Tibial artery (tissue), 4 donors: Measurements from ENCODE around the gene TTPAL.

Experiments used
- DNase-seq, 2 donors: peaks; one replicate each; pipeline ENCODE4 v3.0.0-alpha.2; 2019
- H3K27ac ChIP-seq, 2 donors: fragments of 200-600 bp; sonication (generic) in 1 of 2; 1 replicate in 1 of 2; 2 replicates in 1 of 2; pipeline ENCODE4 v1.5.1; 2018 to 2019; ENCODE audit warnings: mild to moderate bottlenecking in 1 of 2
- H3K27me3 ChIP-seq, 2 donors: fragments of 200-600 bp; sonication (generic) in 1 of 2; one replicate each; pipeline versions ENCODE4 v1.5.1 to v1.6.0; 2016 to 2019
- H3K36me3 ChIP-seq, 3 donors: fragments of 200-600 bp; sonication (generic) in 2 of 3; one replicate each; pipeline ENCODE4 v1.5.1; 2016 to 2019; ENCODE audit warnings: mild to moderate bottlenecking in 2 of 3
- H3K4me1 ChIP-seq, 4 donors: fragments of 200-600 bp; sonication (generic) in 2 of 4; 1 replicate in 3 of 4; 2 replicates in 1 of 4; pipeline ENCODE4 v1.5.1; 2016 to 2019
- H3K4me3 ChIP-seq, 2 donors: fragments of 200-600 bp; sonication (generic) in 1 of 2; 1 replicate in 1 of 2; 2 replicates in 1 of 2; pipeline ENCODE4 v1.5.1; 2018 to 2019; ENCODE audit warnings: mild to moderate bottlenecking in 2 of 2
- H3K9me3 ChIP-seq, 3 donors: fragments of 200-600 bp; sonication (generic) in 1 of 3; one replicate each; pipeline ENCODE4 v1.5.1; 2016 to 2019
- intact Hi-C: fragments of 100-400 bp; cut with DNase I; formaldehyde crosslinking; loops from one replicate; pipeline ENCODE4 v1.15.0; 2023; ENCODE audit warnings: low total_unique reads
- TF ChIP-seq, protein P1 (sequence below), 2 experiments: fragments of 200-600 bp in 1 of 2; fragments of 450-650 bp in 1 of 2; IDR thresholded peaks; one replicate each; pipeline ENCODE4 v1.5.1; 2017 to 2019; ENCODE audit warnings: antibody characterized with exemption in 2 of 2, mild to moderate bottlenecking in 1 of 2, moderate library complexity in 1 of 2

The TTPAL gene

DNA sequence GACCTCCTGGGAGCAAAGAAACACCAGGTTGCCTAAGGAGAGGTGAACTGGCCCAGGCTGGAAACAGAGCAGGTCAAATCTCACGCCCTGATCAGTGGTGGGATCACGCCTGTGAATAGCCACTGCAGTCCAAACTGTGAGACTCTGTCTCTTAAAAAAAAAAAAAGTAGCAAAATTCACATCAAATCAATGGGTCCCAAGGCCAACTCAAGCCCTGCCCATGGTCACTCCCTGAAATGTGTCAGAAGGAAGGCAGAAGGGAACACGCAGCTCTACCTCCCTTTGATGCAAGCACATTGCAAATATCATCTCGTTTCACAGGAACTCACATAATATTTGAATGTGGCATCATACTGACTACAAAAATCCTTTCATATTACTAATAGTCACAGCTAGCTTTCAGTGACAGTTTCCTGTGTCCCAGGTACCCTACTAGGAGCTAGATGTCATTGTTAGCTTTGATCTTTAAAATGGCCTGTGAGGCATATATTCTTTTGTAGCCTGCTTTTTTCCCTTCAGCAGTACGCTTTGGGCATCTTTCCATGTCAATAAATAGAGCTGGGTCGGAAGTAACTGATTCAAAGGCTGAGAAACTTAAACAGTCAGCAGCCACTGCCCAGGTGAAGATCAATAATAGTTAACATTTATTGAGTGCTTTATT lies 14.4 kb upstream of the TTPAL start:
- no peak for DNase-seq
- Histone ChIP-seq H3K4me3 (no peak overlapping the region), H3K27ac (no peak overlapping the region), H3K4me1 (no peaks in the 10 kb centered on the region), H3K36me3 (no peaks in the 10 kb centered on the region), H3K27me3 (no peaks in the 10 kb centered on the region), H3K9me3 (no peaks in the 10 kb centered on the region)
- intact Hi-C loops = loop anchor here (10.0 kb wide), 1 partner anchor 76 kb away; no protein-coding TSS in a partner anchor
- TF ChIP-seq, protein P1, sequence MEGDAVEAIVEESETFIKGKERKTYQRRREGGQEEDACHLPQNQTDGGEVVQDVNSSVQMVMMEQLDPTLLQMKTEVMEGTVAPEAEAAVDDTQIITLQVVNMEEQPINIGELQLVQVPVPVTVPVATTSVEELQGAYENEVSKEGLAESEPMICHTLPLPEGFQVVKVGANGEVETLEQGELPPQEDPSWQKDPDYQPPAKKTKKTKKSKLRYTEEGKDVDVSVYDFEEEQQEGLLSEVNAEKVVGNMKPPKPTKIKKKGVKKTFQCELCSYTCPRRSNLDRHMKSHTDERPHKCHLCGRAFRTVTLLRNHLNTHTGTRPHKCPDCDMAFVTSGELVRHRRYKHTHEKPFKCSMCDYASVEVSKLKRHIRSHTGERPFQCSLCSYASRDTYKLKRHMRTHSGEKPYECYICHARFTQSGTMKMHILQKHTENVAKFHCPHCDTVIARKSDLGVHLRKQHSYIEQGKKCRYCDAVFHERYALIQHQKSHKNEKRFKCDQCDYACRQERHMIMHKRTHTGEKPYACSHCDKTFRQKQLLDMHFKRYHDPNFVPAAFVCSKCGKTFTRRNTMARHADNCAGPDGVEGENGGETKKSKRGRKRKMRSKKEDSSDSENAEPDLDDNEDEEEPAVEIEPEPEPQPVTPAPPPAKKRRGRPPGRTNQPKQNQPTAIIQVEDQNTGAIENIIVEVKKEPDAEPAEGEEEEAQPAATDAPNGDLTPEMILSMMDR (IDR thresholded peaks at IDR 0.05) = no peak

DNA sequence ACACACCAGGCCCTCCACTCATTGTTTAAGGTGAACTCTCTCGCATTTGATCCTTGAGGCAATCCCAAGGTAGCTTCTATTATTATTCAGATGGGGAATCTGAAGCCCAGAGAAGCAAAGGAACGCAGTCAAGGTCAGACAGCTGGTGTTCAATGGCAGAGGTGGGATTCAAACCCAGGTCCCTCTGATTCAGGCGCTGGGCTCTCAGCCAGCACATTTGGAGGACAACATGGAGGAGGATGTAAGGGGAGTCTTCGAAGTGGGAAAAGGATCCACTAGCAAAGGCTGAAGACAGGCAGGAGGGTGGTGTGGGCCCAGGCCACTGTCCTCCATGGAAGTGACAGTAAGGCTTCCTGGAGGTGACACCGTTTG lies 13.9 kb upstream of the TTPAL start:
- intact Hi-C loops = loop anchor here (10.0 kb wide), 1 partner anchor 77 kb away; no protein-coding TSS in a partner anchor
- Histone ChIP-seq H3K4me3 (no peak overlapping the region), H3K36me3 (no peaks in the 10 kb centered on the region), H3K27ac (no peak overlapping the region), H3K27me3 (no peaks in the 10 kb centered on the region), H3K4me1 (no peaks in the 10 kb centered on the region), H3K9me3 (no peaks in the 10 kb centered on the region)
- TF ChIP-seq, protein P1 (IDR thresholded peaks at IDR 0.05) = no peak
- DNase-seq = no peak

DNA sequence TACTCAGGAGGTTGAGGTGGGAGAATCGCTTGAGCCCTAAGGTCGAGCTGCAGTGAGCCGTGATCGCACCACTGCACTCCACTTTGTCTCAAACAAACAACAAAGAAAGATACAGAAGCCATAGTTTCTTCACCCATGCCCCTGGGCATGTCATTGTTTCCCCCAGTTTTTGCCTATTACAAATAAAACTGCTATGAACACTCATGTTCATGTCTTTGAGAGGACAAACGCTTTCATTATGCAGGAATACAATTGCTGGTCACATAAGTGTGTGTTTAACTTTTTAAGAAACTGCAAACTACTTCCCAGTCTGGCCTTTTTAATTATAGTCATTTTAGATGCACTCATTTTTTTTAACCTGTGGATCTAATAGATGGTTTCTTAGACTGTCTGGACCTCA lies 12.2 kb upstream of the TTPAL start:
- Histone ChIP-seq H3K27ac (no peak overlapping the region), H3K4me1 (no peaks in the 10 kb centered on the region), H3K9me3 (no peaks in the 10 kb centered on the region), H3K27me3 (no peaks in the 10 kb centered on the region), H3K36me3 (no peaks in the 10 kb centered on the region), H3K4me3 (no peak overlapping the region)
- DNase-seq = no peak
- TF ChIP-seq, protein P1 (IDR thresholded peaks at IDR 0.05) = no peak
- intact Hi-C loops = loop anchor here (10.0 kb wide), 1 partner anchor 79 kb away; no protein-coding TSS in a partner anchor

DNA sequence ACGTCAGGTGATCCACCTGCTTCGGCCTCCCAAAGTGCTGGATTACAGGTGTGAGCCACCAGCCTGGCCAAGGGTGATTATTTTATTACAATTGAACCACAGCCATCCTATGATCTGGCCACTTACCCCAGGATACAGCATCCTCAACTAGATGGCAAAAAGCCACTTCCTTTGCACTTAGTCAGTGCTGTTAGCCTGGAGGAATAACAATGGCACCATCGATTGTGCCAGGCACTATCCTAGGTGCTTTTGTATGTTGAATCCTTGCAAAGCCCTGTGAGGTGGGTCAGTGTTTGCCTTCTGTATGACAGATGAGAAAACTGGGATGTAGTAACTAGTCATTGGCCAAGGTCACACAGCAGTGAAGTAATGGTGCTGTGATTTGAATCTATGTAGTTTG lies 11.2 kb upstream of the TTPAL start:
- TF ChIP-seq, protein P1 (IDR thresholded peaks at IDR 0.05) = no peak
- no peaks in the 10 kb centered on the region for H3K27me3 ChIP-seq
- DNase-seq = no peak
- H3K27ac ChIP-seq = no peak overlapping the region
- H3K4me3 ChIP-seq = no peak overlapping the region
- intact Hi-C loops = loop anchor here (10.0 kb wide), 1 partner anchor 80 kb away; no protein-coding TSS in a partner anchor
- H3K9me3 ChIP-seq = no peaks in the 10 kb centered on the region
- H3K4me1 ChIP-seq = no peaks in the 10 kb centered on the region
- no peaks in the 10 kb centered on the region for H3K36me3 ChIP-seq

DNA sequence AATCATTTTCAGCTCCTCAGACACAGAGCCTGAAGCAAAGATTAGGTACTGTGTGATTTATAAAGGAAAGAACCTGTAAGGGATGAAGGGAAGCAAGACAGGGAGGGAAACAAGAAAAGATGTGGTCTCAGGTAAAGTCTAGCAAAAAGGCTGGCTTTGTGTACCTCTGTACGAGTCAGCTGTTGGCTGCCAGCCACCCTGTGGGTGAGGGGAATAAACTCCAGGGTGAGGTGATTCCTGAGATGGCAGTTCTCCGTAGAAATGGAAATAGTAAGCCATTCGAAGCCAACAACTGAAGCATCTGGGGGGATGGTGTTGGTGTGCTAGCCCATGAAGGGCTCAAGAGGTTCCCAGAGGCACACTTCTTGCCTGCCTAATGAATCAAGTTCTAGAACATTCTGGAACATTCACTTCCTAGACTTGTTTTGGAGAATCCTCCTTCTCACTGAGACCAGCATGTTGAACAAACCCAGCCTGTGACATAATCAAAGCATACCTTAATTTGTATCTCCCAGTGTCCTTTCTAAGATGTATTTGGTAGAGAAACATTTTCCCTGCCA lies 10.6 kb upstream of the TTPAL start:
- intact Hi-C loops = loop anchor here (10.0 kb wide), 1 partner anchor 80 kb away; no protein-coding TSS in a partner anchor
- H3K36me3 ChIP-seq = no peaks in the 10 kb centered on the region
- TF ChIP-seq, protein P1 (IDR thresholded peaks at IDR 0.05) = no peak
- H3K4me3 ChIP-seq = no peak overlapping the region
- no peaks in the 10 kb centered on the region for H3K27me3 ChIP-seq
- H3K27ac ChIP-seq = no peak overlapping the region
- H3K9me3 ChIP-seq = no peaks in the 10 kb centered on the region
- no peaks in the 10 kb centered on the region for H3K4me1 ChIP-seq
- DNase-seq = no peak
